HTR-8/SVneo (cell line): ENCODE results near the gene AUP1.
A peak's percentile ranks its signal among the peaks of the same experiment; 100 is the strongest.
"Not testable (repeated sequence)": the region's sequence is repeated elsewhere in the genome, so short reads cannot be mapped to it uniquely, and the experiment has no call there.

Source experiments
- DNase-seq: peaks from one replicate; pipeline ENCODE4 v3.0.0; 2011; ENCODE audit warnings: low spot score, mixed read lengths; ENCODE audit not compliant: insufficient read length
- FAIRE-seq: peaks from 2 replicates; lab custom pipeline; 2011; peaks lifted over from hg19 to GRCh38; lab: Jason Lieb, UNC

Gene AUP1, protein sequence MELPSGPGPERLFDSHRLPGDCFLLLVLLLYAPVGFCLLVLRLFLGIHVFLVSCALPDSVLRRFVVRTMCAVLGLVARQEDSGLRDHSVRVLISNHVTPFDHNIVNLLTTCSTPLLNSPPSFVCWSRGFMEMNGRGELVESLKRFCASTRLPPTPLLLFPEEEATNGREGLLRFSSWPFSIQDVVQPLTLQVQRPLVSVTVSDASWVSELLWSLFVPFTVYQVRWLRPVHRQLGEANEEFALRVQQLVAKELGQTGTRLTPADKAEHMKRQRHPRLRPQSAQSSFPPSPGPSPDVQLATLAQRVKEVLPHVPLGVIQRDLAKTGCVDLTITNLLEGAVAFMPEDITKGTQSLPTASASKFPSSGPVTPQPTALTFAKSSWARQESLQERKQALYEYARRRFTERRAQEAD

GRCh38 chr2:74529357-74530238, at the start of gene AUP1, which contains the start of gene HTRA2:
Gene AUP1 (minus strand): TSS chr2:74529706. CDS start chr2:74529629, 77 bp downstream.
Gene HTRA2 (plus strand): TSS chr2:74529933. CDS start chr2:74530007, 74 bp downstream.
- FAIRE-seq (peak; percentile 85), DNase-seq (peak; percentile 99)

DNA sequence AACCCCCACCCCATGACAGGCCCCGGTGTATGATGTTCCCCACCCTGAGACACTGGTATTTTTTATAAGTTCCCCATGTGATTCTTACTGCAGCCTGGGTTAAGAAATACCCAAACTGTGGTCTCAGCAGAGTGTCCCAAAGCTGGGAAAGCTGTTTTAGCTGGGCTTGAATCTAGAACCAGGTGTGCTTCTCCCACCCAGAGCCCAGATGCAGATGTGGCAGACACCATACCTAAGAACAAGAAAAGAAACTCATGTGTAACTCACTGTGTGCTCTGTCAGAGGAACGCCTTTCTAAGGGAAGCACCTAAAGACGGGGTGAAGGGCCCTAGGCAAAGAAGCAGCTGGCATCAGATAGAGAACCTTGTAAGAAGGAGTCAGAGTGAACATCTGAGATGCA, 48.9 kb upstream of the AUP1 start:
- FAIRE-seq: no peak
- no peak for DNase-seq

DNA sequence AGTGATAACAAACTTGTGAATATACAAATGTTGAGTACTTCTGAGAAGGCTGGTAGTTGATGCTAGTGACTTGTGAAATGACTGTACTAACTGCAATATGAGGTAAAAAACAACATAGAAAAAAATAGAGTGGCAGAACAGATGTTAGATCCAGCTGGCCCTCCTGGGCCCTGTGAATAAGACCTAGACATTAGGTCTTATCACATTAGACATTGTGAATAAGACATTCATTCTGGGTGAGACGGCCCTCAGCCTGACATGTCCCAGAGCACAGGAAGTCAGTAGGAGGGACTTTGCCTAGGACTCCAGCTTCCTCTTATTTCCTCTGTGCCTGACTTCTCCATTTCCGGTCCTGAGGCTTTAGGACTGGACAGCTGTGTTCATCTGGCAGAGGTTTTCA, 47.9 kb upstream of the AUP1 start:
- DNase-seq (no peak), FAIRE-seq (no peak)

DNA sequence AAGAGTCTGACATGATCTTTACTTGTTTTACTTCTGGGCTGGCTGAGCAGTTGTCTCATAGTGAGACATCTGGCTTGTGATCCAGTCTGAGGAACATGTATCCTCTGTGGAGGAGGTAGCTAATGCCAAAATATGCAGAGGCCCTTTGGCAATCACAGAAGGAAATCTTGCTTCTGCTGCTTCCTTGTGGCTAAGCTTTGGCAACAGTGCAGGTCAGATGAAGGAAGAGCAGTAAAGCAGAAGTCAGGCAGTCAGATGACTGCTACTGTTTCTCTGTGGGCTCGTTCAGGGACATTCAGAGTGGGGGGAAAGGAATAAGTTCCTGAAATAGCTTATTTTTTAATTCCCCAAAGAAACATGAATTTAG, 47.3 kb upstream of the AUP1 start:
- FAIRE-seq: no peak
- DNase-seq: no peak

- no peak for DNase-seq
- FAIRE-seq: no peak
Observed at GRCh38 chr2:74576211-74576862, 46.8 kb upstream of the AUP1 start.

GRCh38 chr2:74575320-74575719, 45.8 kb upstream of the AUP1 start:
- FAIRE-seq: no peak
- no peak for DNase-seq

DNA sequence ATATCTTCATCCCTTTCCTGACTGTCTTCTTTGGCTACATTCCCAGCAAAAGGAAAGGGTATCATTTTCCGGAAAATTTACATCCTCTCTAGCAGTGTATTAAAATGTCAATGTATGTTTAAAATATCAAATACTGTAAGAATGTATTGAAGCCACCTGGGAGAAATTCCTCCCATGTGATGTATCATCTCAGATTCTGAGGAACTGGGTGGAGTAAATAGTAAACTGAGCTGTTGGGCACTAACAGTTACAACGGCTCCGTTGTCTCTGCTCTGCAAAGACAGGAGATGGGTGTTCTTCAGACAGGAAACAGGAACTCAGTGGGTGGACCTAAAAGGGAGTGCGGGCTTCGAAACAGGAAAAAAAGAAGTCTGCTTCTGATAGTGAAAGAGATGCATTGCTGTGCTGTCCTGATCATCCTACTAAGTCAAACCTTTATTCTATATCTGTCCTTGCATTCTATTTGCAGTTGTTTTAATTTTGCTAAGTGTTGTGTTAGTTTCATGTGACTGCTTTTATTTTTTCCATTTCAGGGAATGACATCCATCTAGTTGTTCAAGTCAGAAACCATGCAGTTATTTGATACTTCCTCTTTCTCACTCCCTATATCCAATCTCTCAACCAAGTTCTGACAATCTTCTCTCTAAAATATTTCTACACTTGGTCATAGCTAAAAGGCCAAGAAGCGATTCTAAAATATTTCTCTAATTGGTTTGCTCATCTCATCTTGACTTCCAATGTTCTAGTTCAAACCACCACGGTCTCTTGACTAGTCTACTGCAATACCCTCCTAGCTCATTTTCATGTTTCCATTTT, 44.4 kb upstream of the AUP1 start:
- DNase-seq (peak; percentile 88), FAIRE-seq (peak; percentile 49)

DNA sequence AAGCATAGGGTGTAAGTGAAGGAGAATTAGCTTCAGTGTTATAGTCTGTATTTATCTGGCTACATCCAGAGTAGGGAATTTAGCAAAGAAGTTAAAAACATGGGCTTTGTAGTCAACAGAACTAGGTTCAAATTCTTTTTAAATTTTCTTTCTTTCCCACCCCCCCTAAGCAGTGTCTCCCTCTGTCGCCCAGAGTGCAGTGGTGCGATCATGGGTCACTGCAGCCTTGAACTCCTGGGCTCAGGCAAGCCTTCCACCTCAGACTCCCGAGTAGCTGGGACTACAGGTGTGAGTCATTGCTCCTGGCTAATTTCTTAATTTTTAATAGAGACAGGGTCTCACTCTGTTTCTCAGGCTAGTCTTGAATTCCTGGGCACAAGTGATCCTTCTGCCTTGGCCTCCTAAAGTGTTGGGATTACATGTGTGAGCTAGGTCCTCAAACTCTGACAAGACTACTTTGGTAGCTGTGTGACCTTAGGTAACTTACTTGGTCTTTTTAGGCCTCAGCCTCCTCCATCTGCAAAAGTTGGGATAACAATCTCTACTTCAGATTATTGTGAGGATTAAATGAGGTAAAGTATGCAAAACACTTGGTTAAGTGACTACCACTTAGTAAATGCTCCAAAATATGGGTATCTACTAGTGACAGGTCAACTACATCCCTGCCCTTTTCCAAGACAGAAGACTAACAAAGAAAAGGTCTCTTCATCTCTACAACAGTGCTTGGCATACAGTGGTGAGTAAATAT, 42.8 kb upstream of the AUP1 start:
- FAIRE-seq (no peak), DNase-seq (no peak)

DNA sequence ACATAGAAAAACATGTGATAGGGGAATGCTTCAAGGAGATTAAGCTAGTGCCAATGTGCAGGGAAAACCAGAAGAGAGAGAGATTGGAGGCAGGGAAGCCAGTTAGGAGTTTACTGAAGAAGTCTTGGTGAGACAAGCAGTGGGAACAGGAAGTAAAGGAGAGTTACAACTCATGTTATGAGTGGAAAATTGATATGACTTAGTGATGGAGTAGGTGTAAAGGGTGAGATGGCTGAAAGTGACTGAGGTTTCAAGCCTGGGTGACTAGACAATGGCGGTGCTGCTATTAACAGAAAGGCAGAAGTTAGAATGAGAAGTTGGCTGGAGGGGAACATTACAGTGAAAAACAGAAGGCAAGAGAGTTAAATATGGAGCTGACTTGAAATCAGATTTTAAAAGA, 41.6 kb upstream of the AUP1 start:
- DNase-seq (no peak), FAIRE-seq (no peak)

GRCh38 chr2:74569686-74570085, 40.2 kb upstream of the AUP1 start:
- DNase-seq (no peak), FAIRE-seq (no peak)

- DNase-seq (peak; percentile 55), FAIRE-seq (peak; percentile 23)
Observed at GRCh38 chr2:74567881-74568280, 38.4 kb upstream of the AUP1 start.

DNA sequence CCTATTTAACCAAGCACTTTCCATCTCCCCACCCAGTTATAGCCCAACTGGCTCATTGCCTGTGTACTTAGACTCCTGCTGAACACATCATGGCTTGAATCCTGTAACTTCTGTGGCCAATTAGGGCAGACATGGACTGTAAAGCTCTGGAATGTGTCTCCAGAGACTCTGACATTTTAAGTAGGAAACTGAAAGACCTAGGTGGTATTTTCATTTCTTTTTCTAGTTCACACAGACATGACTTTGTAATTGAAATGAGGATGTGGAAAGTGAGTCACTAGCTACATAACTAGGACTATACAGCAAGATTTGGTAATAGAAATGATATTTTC, 37.2 kb upstream of the AUP1 start:
- no peak for DNase-seq
- FAIRE-seq: no peak

DNA sequence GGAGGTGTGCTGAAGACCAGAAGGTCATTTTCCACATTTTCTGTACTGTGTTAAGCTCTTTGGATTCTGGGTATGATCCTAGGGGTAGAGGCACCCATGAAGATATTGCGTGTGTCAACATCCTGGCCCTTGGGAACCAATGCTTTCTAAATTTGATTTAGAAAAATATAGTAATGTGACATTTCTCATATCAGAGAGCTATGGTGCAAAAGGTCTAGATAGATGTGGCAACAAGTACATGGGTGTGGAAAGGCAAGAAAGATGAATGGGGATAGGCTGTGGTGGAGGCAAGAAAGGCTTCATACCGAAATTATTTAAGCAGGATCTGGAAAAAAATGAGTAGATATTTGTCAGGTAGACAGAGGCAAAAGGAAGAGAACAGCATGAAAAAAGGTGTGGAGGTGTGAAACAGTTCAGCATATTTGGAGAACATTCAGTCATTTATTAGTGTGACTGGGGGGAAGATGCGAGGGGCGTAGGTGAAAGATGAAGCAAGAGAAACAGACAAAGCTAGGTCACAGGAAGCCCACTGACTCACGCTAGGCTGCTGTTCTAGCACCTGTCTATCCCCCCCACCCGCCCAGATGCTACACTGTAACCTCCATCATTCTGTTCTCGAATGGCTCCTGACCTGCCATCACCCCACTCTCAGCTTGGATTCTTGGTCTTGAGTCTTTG, 36.7 kb upstream of the AUP1 start:
- FAIRE-seq (no peak), DNase-seq (no peak)

DNA sequence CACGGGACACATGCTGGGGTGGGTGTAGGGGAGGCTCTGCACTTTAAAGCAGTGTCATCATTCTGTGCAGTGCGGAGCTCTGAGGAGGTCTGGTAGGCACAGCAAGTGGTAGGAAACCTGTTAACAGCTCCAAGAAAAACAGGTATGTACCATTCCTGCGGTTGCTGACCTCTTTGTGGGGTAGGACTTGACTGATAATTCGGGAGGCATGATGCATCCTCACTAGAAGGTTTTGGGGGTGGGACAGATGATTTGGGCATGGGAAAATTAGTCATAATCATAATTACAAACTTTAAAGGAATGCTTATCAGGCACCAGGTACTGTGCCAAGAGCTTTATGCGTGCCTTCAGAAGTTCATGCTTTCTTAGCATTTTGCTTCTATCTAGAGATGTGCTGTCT, 34.7 kb upstream of the AUP1 start:
- FAIRE-seq (no peak), DNase-seq (no peak)

GRCh38 chr2:74562126-74562775, 32.7 kb upstream of the AUP1 start:
- no peak for DNase-seq
- peak; percentile 52 for FAIRE-seq

DNA sequence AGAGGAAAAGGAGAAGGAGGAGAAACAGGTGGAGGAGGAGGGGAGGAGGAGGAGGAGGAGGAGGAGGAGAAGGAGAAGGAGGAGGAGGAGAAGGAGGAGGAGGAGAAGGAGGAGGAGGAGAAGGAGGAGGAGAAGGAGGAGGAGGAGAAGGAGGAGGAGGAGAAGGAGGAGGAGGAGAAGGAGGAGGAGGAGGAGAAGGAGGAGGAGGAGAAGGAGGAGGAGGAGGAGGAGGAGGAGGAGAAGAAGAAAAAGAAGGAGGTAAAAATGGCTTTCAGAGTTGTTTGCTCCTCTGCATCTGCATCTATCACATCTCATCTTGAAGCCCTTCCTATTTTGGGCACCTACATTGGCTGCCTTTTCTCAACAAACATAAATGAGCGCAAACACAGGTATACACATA, 31.5 kb upstream of the AUP1 start:
- not testable (repeated sequence) for FAIRE-seq, DNase-seq

- DNase-seq (no peak), FAIRE-seq (peak; percentile 20)
Observed at GRCh38 chr2:74560591-74560990, 31.1 kb upstream of the AUP1 start.

GRCh38 chr2:74559912-74560311, 30.4 kb upstream of the AUP1 start:
- FAIRE-seq (no peak), DNase-seq (no peak)
